Psoas muscle (tissue), 8 donors: Measurements from ENCODE around the gene MUC3A. TPM values are rescaled to one million over a fixed set of nuclear protein-coding genes. Genes with fewer than 3 reads are reported as not detected.
"Not testable (repeated sequence)": the region's sequence is repeated elsewhere in the genome, so short reads cannot be mapped to it uniquely, and the experiment has no call there.

ENCODE experiments used
- ATAC-seq, 4 donors: fragments of 200-7000 bp; cut with Tn5 transposase; one replicate each; pipeline ENCODE4 v1.9.1; 2020; ENCODE audit warnings: moderate library complexity in 3 of 4, mild to moderate bottlenecking in 2 of 4
- DNase-seq, 2 donors: peaks; one replicate each; pipeline ENCODE4 v3.0.0-alpha.2; 2020
- H3K27ac ChIP-seq: fragments of 200-600 bp; one replicate; pipeline ENCODE4 v1.8.0; 2022
- H3K27me3 ChIP-seq, 3 donors: fragments of 200-600 bp in 1 of 3; one replicate each; pipeline versions ENCODE4 v1.6.1 to v1.8.0; 2013 to 2022; ENCODE audit warnings: low read length in 2 of 3, mild to moderate bottlenecking in 2 of 3, moderate library complexity in 1 of 3; ENCODE audit not compliant: insufficient read depth in 3 of 3
- H3K36me3 ChIP-seq, 2 donors: fragments of 200-600 bp in 1 of 2; one replicate each; pipeline versions ENCODE4 v1.6.1 to v1.8.0; 2013 to 2022; ENCODE audit warnings: low read depth in 1 of 2, mild to moderate bottlenecking in 1 of 2, moderate library complexity in 1 of 2; ENCODE audit not compliant: insufficient read depth in 1 of 2
- H3K4me1 ChIP-seq: fragments of 200-600 bp; one replicate; pipeline ENCODE4 v1.8.0; 2022
- H3K4me3 ChIP-seq: fragments of 200-600 bp; one replicate; pipeline ENCODE4 v1.8.0; 2022; ENCODE audit warnings: mild to moderate bottlenecking
- H3K9me3 ChIP-seq: fragments of 200-600 bp; one replicate; pipeline ENCODE4 v1.8.0; 2022
- WGBS, 3 donors: extraction: QIAGEN DNeasy Blood & Tissue Kit; methylation state at CpG; one replicate each; pipeline versions ENCODE4 v1.1.6 to v1.1.7; 2013; 5-methylcytosine and 5-hydroxymethylcytosine counted together
- intact Hi-C, 2 donors: fragments of 100-400 bp; cut with DNase I; formaldehyde crosslinking; loops; one replicate each; pipeline versions ENCODE4 v1.11.0 to v1.14.2; 2022
- polyA plus RNA-seq, 3 donors: library from polyadenylated mRNA; stranded (reverse); fragments of 200-250 nt; gene quantifications; one replicate each; pipeline ENCODE4 v1.2.3, GENCODE V29; 2013
- total RNA-seq, 4 donors: library from RNA; stranded (reverse); fragmentation: NEBNext Ultra II Directional in 2 of 4; extraction: Animal tissue kit (Norgen Biotek cat#: 25700) in 2 of 4; gene quantifications; one replicate each; pipeline versions ENCODE4 v1.2.1 to v1.2.4, GENCODE V29; 2021 to 2023
- TF ChIP-seq, protein P1 (sequence below): fragments of 200-600 bp; IDR thresholded peaks from one replicate; pipeline ENCODE4 v1.8.0; 2022; ENCODE audit warnings: antibody characterized with exemption
- donor health status: healthy with polysubstance abuse.
- donor health status: DM: no; HTN: no; CAD: no; lungs with moderate emphysema.
- donor health status: Bipolar disorder and iron deficiency.
- donor health status: healthy.
- donor health status: DM: yes; HTN: yes; CAD: no.
- donor health status: DM: no; HTN: no; CAD: no.
- donor health status: DM: no; HTN: no; CAD: no.
- donor health status: DM: yes; HTN: yes; CAD: no.

MUC3A gene
- total and polyA plus RNA-seq, 7 donors, result 0.10 to 0.79 (median 0.30) TPM

DNA sequence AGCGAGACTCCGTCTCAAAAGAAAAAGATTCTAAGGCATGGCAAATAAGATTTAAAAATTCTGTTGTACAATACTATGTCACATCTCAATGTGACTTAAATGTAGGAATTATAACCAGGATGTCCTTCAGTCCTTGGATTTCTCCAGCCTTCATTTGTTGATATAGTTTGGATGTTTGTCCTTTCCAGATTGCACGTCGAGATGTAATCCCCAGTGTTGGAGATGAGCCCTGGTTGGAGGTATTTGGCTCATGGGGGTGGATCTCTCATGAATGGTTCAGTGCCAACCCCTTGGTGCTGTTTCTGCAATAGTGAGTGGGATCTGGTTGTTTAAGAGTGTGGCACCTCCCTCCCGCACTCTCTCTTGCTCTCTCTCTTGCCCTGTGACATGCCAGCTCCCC lies 40.8 kb upstream of the MUC3A start:
- DNase-seq (no peak), ATAC-seq (no peak)
- TF ChIP-seq, protein P1, sequence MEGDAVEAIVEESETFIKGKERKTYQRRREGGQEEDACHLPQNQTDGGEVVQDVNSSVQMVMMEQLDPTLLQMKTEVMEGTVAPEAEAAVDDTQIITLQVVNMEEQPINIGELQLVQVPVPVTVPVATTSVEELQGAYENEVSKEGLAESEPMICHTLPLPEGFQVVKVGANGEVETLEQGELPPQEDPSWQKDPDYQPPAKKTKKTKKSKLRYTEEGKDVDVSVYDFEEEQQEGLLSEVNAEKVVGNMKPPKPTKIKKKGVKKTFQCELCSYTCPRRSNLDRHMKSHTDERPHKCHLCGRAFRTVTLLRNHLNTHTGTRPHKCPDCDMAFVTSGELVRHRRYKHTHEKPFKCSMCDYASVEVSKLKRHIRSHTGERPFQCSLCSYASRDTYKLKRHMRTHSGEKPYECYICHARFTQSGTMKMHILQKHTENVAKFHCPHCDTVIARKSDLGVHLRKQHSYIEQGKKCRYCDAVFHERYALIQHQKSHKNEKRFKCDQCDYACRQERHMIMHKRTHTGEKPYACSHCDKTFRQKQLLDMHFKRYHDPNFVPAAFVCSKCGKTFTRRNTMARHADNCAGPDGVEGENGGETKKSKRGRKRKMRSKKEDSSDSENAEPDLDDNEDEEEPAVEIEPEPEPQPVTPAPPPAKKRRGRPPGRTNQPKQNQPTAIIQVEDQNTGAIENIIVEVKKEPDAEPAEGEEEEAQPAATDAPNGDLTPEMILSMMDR, result no peak
- Histone ChIP-seq H3K36me3 (no peaks in the 10 kb centered on the region), H3K9me3 (no peaks in the 10 kb centered on the region), H3K27ac (no peak overlapping the region), H3K27me3 (no peaks in the 10 kb centered on the region), H3K4me3 (no peak overlapping the region), H3K4me1 (no peaks in the 10 kb centered on the region)
- intact Hi-C loops, result no loop called here
- WGBS, 3 donors, result 86 to 95% (median 90%) methylated on average over 5 of the region's 5 CpGs

DNA sequence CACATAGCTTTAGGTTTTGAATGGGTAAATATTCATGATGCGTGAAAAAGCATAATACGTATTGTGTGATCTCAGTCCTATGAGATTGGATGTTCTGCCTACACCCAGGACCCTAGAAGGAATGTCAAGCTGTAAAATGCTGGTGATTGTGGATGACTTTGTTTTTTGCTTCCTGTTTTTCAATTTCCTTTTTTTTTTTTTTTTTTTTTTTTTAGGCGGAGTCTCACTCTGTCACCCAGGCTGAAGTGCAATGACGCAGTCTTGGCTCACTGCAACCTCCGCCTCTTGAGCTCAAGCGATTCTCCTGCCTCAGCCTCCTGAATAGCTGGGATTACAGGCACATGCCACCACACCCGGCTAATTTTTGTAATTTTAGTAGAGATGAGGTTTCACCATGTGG lies 38.9 kb upstream of the MUC3A start:
- H3K4me3 ChIP-seq, H3K36me3 ChIP-seq, H3K27ac ChIP-seq, H3K4me1 ChIP-seq, intact Hi-C loops, DNase-seq, H3K9me3 ChIP-seq, ATAC-seq, H3K27me3 ChIP-seq: not testable (repeated sequence)
- WGBS, 3 donors, result 70 to 80% (median 71%) methylated on average over 6 to 7 of the region's 7 CpGs

DNA sequence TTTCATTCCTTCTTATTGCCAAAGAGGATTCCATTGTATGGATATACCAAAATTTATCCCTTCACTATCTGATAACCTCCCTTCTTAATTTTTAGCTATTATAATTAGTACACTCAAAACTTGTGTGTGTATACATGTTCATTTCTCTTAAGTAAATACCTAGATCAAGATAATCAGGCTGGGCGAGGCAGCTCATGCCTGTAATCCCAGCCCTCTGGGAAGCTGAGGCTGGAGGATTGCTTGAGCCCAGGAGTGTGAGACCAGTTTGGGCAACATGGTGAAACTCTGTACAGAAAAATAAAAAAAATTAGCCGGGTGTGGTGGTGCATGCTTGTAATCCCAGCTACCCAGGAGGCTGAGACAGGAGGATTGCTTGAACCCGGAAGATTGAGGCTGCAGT lies 37.9 kb upstream of the MUC3A start:
- ATAC-seq, result no peak
- WGBS, 3 donors, result 83 to 92% (median 91%) methylated on average over 3 of the region's 3 CpGs
- intact Hi-C loops, result no loop called here

DNA sequence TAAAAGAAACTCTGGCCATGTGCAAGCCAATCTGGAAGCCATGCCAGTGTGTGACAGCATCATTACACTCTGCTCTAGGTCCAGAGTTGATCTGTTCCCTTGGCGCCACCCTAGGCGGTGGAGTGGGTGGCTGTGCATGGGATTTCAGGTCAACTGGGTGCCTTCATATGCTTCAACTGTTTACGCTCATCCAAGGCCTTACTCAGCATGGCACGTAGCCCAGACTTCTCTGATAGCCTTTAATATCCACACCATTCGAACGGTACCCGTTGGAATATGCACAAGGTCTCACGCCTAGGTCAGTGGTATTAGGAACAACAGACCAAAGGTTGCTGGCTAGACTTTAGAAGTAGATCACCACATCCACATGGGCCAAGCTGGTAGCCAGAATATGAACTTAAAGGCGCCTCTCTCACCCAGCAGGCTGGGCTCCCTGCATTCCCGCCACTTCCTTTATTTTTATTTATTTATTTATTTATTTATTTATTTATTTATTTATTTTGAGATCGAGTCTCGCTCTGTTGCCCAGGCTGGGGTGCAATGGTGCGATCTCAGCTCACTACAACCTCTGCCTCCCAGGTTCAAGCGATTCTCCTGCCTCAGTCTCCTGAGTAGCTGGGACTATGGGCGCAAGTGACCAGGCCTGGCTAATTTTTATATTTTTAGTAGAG lies 35.0 kb upstream of the MUC3A start:
- Histone ChIP-seq H3K27me3 (no peaks in the 10 kb centered on the region), H3K36me3 (no peaks in the 10 kb centered on the region), H3K27ac (no peak overlapping the region), H3K4me1 (no peaks in the 10 kb centered on the region), H3K9me3 (no peaks in the 10 kb centered on the region), H3K4me3 (no peak overlapping the region)
- DNase-seq (no peak), ATAC-seq (no peak)
- intact Hi-C loops, result no loop called here
- TF ChIP-seq, protein P1, result no peak
- WGBS, 3 donors, result 78 to 85% (median 82%) methylated on average over 15 of the region's 15 CpGs

More for the DNA sequence above, 37.9 kb upstream of the MUC3A start:
- DNase-seq, result no peak
- Histone ChIP-seq H3K4me1 (no peaks in the 10 kb centered on the region), H3K36me3 (no peaks in the 10 kb centered on the region), H3K27ac (no peak overlapping the region), H3K4me3 (no peak overlapping the region), H3K27me3 (no peaks in the 10 kb centered on the region), H3K9me3 (no peaks in the 10 kb centered on the region)
- TF ChIP-seq, protein P1, result no peak

DNA sequence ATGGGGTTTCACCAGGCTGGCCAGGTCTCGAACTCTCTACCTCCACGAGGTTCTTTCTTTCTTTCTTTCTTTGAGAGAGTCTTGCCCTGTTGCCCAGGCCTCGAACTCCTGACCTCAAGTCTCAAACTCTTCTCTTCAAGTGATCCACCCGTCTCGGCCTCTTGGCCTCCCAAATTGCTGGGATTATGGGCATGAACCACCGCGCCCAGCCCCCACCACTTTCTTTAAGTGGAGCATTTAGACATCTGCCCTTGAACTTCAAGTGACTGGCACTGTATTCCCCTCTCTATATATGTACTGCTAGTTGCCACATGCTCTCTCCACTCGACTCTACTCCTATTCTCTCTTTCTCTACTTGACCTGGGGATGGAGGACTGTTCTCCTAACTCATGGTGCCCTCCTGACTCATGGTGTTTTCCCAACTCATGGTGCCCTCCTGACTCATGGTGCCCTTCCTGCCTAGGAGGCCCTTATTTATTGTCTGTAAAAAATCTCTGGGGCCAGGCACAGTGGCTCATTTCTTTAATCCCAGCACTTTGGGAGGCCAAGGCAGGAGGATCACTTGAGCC lies 34.4 kb upstream of the MUC3A start:
- TF ChIP-seq, protein P1, result no peak
- Histone ChIP-seq H3K9me3 (no peaks in the 10 kb centered on the region), H3K27me3 (no peaks in the 10 kb centered on the region), H3K4me1 (no peaks in the 10 kb centered on the region), H3K4me3 (no peak overlapping the region), H3K36me3 (no peaks in the 10 kb centered on the region), H3K27ac (no peak overlapping the region)
- intact Hi-C loops, result no loop called here
- WGBS, 3 donors, result 81 to 87% (median 84%) methylated on average over 8 of the region's 8 CpGs
- ATAC-seq (no peak), DNase-seq (no peak)

DNA sequence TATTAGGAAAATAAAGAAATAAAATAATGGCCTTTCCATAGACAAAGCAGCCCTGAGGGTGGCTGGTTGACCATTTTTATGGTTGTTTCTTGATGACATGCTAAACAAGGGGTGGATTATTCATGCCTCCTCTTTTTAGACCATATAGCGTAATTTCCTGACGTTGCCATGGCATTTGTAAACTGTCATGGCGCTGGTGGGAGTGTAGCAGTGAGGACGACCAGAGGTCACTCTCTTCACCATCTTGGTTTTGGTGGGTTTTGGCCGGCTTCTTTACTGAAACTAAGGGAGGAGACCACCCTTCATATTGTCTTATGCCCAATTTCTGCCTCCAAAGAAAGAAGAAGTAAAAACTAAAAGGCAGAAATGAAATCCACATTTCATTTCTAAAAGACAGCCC lies 30.0 kb upstream of the MUC3A start:
- H3K4me1 ChIP-seq, intact Hi-C loops, H3K27me3 ChIP-seq, H3K27ac ChIP-seq, H3K9me3 ChIP-seq, ATAC-seq, DNase-seq, H3K4me3 ChIP-seq, H3K36me3 ChIP-seq: not testable (repeated sequence)
- WGBS, 3 donors, result 81 to 89% (median 84%) methylated on average over 5 of the region's 5 CpGs

DNA sequence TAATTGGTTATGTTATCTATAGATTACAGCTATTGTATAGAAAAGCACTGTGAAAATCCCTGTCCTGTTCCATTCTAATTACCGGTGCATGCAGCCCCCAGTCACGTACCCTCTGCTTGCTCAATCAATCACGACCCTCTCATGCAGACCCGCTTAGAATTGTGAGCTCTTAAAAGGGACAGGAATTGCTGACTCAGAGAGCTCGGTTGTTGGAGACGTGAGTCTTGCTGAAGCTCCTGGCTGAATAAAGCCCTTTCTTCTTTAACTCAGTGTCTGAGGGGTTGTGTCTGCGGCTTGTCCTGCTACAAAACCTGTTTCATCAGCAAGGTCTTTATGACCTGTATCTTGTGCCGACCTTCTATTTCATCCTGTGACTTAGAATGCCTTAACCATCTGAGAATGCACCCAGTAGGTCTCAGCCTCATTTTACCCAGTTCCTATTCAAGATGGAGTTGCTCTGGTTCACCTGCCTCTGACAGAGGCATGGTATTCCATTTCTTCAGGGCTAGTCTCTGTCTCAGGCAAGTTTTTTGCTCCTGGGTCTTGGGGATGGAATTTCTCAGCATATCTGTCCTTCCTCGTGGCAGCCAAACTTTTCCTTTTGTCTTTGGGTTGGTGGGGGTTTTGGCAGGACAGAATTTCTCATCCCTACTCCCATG lies 29.4 kb upstream of the MUC3A start:
- 76 to 77% (median 76%) methylated on average over 9 of the region's 9 CpGs for WGBS, 3 donors
- H3K27ac ChIP-seq, intact Hi-C loops, H3K4me3 ChIP-seq, DNase-seq, ATAC-seq, H3K36me3 ChIP-seq, H3K27me3 ChIP-seq, H3K9me3 ChIP-seq, H3K4me1 ChIP-seq: not testable (repeated sequence)
